DMS79 (cell line): ENCODE results near the gene RBM43.
"Not testable (repeated sequence)": the region's sequence is repeated elsewhere in the genome, so short reads cannot be mapped to it uniquely, and the experiment has no call there.

Experiments used
- DNase-seq: peaks from one replicate; lab custom pipeline; 2025; lab: John Stamatoyannopoulos, UW

The RBM43 gene

GRCh38 chr2:151268085-151268484 is 6.4 kb upstream of the RBM43 start:
- DNase-seq = no peak

- no peak for DNase-seq
Observed at GRCh38 chr2:151267537-151267936, 5.9 kb upstream of the RBM43 start.

GRCh38 chr2:151265991-151266390 is 4.3 kb upstream of the RBM43 start:
- no peak for DNase-seq

GRCh38 chr2:151264157-151264825 is 2.6 kb upstream of the RBM43 start:
- DNase-seq = no peak

GRCh38 chr2:151262629-151263028 is 966 bp upstream of the RBM43 start:
- DNase-seq = no peak

- DNase-seq = no peak
Observed at GRCh38 chr2:151261977-151262291, 271 bp upstream of the RBM43 start.

- DNase-seq = no peak
Observed at GRCh38 chr2:151260573-151261230, 961 bp downstream of the RBM43 start.

- DNase-seq = no peak
Observed at GRCh38 chr2:151258121-151258520, 3.5 kb downstream of the RBM43 start.

- DNase-seq = no peak
Observed at GRCh38 chr2:151252646-151253045, 9.0 kb downstream of the RBM43 start.

- no peak for DNase-seq
Observed at GRCh38 chr2:151251012-151251411, 10.7 kb downstream of the RBM43 start.

- DNase-seq = no peak
Observed at GRCh38 chr2:151247432-151247831, 14.2 kb downstream of the RBM43 start.

- DNase-seq = no peak
Observed at GRCh38 chr2:151246152-151246551, 15.5 kb downstream of the RBM43 start.

- DNase-seq = no peak
Observed at GRCh38 chr2:151243468-151243867, 18.2 kb downstream of the RBM43 start.

GRCh38 chr2:151241224-151241623 is 20.4 kb downstream of the RBM43 start:
- no peak for DNase-seq

GRCh38 chr2:151240433-151240832 is 21.2 kb downstream of the RBM43 start:
- no peak for DNase-seq

- no peak for DNase-seq
Observed at GRCh38 chr2:151239624-151240023, 22.0 kb downstream of the RBM43 start.

GRCh38 chr2:151238527-151239487 is 22.9 kb downstream of the RBM43 start:
- peak; percentile 42 for DNase-seq

- DNase-seq = no peak
Observed at GRCh38 chr2:151237422-151238025, 24.1 kb downstream of the RBM43 start.

GRCh38 chr2:151233760-151234159 is 27.9 kb downstream of the RBM43 start:
- not testable (repeated sequence) for DNase-seq

GRCh38 chr2:151233288-151233687 is 28.4 kb downstream of the RBM43 start:
- not testable (repeated sequence) for DNase-seq

- no peak for DNase-seq
Observed at GRCh38 chr2:151230627-151231140, 31.0 kb downstream of the RBM43 start.

- peak; percentile 70 for DNase-seq
Observed at GRCh38 chr2:151228847-151229512, 32.7 kb downstream of the RBM43 start.
